IMR-90 (cell line): Measurements from ENCODE around the gene CPN1.

Source experiments
- BHLHE40 ChIP-seq: fragments of 150-350 bp; IDR thresholded peaks from 2 replicates; pipeline ENCODE4 v1.6.1; 2016; ENCODE audit warnings: mild to moderate bottlenecking, low read depth, low read length
- CEBPB ChIP-seq: IDR thresholded peaks from 2 replicates; pipeline ENCODE4 v1.6.1; 2012; ENCODE audit warnings: low read depth, low read length, improper control_type of control experiment
- CTCF ChIP-seq: conservative IDR thresholded peaks from 2 replicates; pipeline ENCODE4 v1.5.1; 2012; ENCODE audit warnings: mild to moderate bottlenecking, low read depth, low read length, improper control_type of control experiment
- ELK1 ChIP-seq: fragments of 150-350 bp; IDR thresholded peaks from 2 replicates; pipeline ENCODE4 v1.6.1; 2016; ENCODE audit warnings: low read depth, mild to moderate bottlenecking, low read length, moderate library complexity, borderline replicate concordance
- MAFK ChIP-seq: IDR thresholded peaks from 2 replicates; pipeline ENCODE4 v1.6.1; 2012; ENCODE audit warnings: low read depth, low read length, improper control_type of control experiment
- MAZ ChIP-seq: IDR thresholded peaks from 2 replicates; pipeline ENCODE4 v1.6.1; 2012; ENCODE audit warnings: low read depth, mild to moderate bottlenecking, low read length, improper control_type of control experiment, moderate library complexity, borderline replicate concordance
- POLR2A ChIP-seq: IDR thresholded peaks from 2 replicates; pipeline ENCODE4 v1.6.1; 2012; ENCODE audit warnings: mild to moderate bottlenecking, low read depth, low read length
- RCOR1 ChIP-seq: IDR thresholded peaks from 2 replicates; pipeline ENCODE4 v1.6.1; 2012; ENCODE audit warnings: mild to moderate bottlenecking, low read length, improper control_type of control experiment; ENCODE audit not compliant: insufficient replicate concordance
- RFX5 ChIP-seq: IDR thresholded peaks from 2 replicates; pipeline ENCODE4 v1.8.0; 2012; ENCODE audit warnings: low read depth, mild to moderate bottlenecking, low read length, moderate library complexity

- no peak for TF ChIP-seq CTCF
- no peak for TF ChIP-seq BHLHE40
- no peak for TF ChIP-seq POLR2A
- TF ChIP-seq CEBPB, result no peak
- no peak for TF ChIP-seq ELK1
- TF ChIP-seq RCOR1, result no peak
- no peak for TF ChIP-seq MAFK
- no peak for TF ChIP-seq MAZ
- TF ChIP-seq RFX5, result no peak
Observed at GRCh38 chr10:100045592-100045991, 36.1 kb downstream of the CPN1 start.
